MG63 (cell line): Measurements from ENCODE around the gene HEY2. TPM values are rescaled to one million over a fixed set of nuclear protein-coding genes. Genes with fewer than 3 reads are reported as not detected.
"Not testable (repeated sequence)": the region's sequence is repeated elsewhere in the genome, so short reads cannot be mapped to it uniquely, and the experiment has no call there.

Source experiments
- DNase-seq: peaks from one replicate; pipeline ENCODE4 v3.0.0-alpha.2; 2020
- H3K27me3 ChIP-seq: fragments of 250-450 bp; sonication (Bioruptor Pico); 2 replicates; pipeline ENCODE4 v1.5.1; 2020; ENCODE audit warnings: mild to moderate bottlenecking, moderate library complexity
- H3K36me3 ChIP-seq: fragments of 250-450 bp; sonication (Bioruptor Pico); 2 replicates; pipeline ENCODE4 v1.5.1; 2020; ENCODE audit warnings: mild to moderate bottlenecking, moderate library complexity
- H3K4me3 ChIP-seq: fragments of 250-450 bp; sonication (Bioruptor Pico); 2 replicates; pipeline ENCODE4 v1.5.1; 2020; ENCODE audit warnings: mild to moderate bottlenecking, moderate library complexity
- H3K9me3 ChIP-seq: fragments of 250-450 bp; sonication (Bioruptor Pico); 2 replicates; pipeline ENCODE4 v1.5.1; 2020; ENCODE audit warnings: mild to moderate bottlenecking, moderate library complexity
- total RNA-seq: library from RNA; depleted of rRNA; stranded (reverse); fragments of >200 nt; shearing (Covaris generic); gene quantifications from 2 replicates; pipeline ENCODE4 v1.2.3, GENCODE V29; 2014; ENCODE audit warnings: low replicate concordance; rRNA removed

HEY2 gene
- total RNA-seq, 1 experiment from 2014 or later = not detected

GRCh38 chr6:125797886-125798444, 48.5 kb downstream of the HEY2 start:
- H3K27me3 ChIP-seq = no peaks in the 10 kb centered on the region
- DNase-seq = no peak
- no peaks in the 10 kb centered on the region for H3K36me3 ChIP-seq

GRCh38 chr6:125798734-125799508, 49.5 kb downstream of the HEY2 start:
- Histone ChIP-seq H3K27me3 (no peaks in the 10 kb centered on the region), H3K9me3 (no peaks in the 10 kb centered on the region), H3K4me3 (no peak overlapping the region), H3K36me3 (no peaks in the 10 kb centered on the region)
- DNase-seq = no peak

More at GRCh38 chr6:125797886-125798444, 48.5 kb downstream of the HEY2 start:
- no peak overlapping the region for H3K4me3 ChIP-seq
- no peaks in the 10 kb centered on the region for H3K9me3 ChIP-seq

DNA sequence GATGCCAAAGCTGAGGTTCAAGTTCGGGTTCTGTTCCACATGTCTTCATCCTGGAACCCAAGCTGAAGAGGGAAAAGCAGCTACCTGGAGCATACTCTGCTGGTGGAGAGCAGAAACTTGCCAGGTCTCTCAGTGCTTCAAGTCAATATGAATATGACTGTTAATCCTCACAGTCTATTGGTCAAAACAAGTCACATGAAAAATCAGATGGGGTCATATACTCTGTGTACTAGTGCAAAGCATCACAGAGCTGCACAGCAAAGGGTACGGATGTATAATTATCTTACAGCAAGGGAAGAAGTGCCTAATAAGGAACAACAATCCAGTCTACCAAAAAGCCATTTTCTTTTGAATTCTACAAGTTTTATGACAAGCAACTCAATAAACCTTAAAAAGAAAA, 53.0 kb downstream of the HEY2 start:
- no peaks in the 10 kb centered on the region for H3K27me3 ChIP-seq
- no peak for DNase-seq
- no peaks in the 10 kb centered on the region for H3K36me3 ChIP-seq
- no peaks in the 10 kb centered on the region for H3K9me3 ChIP-seq
- no peak overlapping the region for H3K4me3 ChIP-seq

GRCh38 chr6:125802943-125803377, 53.5 kb downstream of the HEY2 start:
- no peaks in the 10 kb centered on the region for H3K27me3 ChIP-seq
- no peak for DNase-seq
- H3K36me3 ChIP-seq = no peaks in the 10 kb centered on the region
- H3K4me3 ChIP-seq = no peak overlapping the region
- H3K9me3 ChIP-seq = no peaks in the 10 kb centered on the region

DNA sequence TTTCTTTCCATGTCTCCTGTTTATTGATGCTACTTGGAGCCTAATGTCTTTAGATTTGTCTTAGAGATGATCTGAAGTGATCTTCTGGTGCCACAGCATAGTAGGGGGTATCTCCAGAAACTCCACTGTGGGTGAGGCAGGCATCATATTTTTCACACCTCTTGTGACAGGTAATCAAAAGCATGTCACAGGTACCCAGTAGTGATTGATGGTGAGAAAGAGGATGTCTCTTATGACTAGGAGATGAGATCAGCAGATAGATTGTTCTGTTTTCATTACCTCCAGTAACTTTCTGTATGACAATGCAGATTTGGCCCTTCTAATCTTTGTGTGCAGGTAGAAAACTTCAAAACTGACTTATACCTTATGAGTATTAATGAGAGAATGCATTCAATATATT, 54.8 kb downstream of the HEY2 start:
- no peak for DNase-seq
- Histone ChIP-seq H3K9me3 (no peaks in the 10 kb centered on the region), H3K4me3 (no peak overlapping the region), H3K27me3 (no peaks in the 10 kb centered on the region), H3K36me3 (no peaks in the 10 kb centered on the region)

GRCh38 chr6:125804866-125805425, 55.5 kb downstream of the HEY2 start:
- H3K4me3 ChIP-seq, DNase-seq: not testable (repeated sequence)

GRCh38 chr6:125806813-125807212, 57.4 kb downstream of the HEY2 start:
- H3K36me3 ChIP-seq = no peaks in the 10 kb centered on the region
- no peaks in the 10 kb centered on the region for H3K27me3 ChIP-seq
- H3K4me3 ChIP-seq = no peak overlapping the region
- H3K9me3 ChIP-seq = no peaks in the 10 kb centered on the region
- no peak for DNase-seq

More at GRCh38 chr6:125804866-125805425, 55.5 kb downstream of the HEY2 start:
- not testable (repeated sequence) for H3K27me3 ChIP-seq, H3K36me3 ChIP-seq, H3K9me3 ChIP-seq

- DNase-seq = no peak
Measured at GRCh38 chr6:125807293-125807692, 57.9 kb downstream of the HEY2 start.

GRCh38 chr6:125808060-125808459, 58.6 kb downstream of the HEY2 start:
- Histone ChIP-seq H3K4me3 (no peak overlapping the region), H3K27me3 (no peaks in the 10 kb centered on the region), H3K36me3 (no peaks in the 10 kb centered on the region), H3K9me3 (no peaks in the 10 kb centered on the region)
- no peak for DNase-seq

More at GRCh38 chr6:125807293-125807692, 57.9 kb downstream of the HEY2 start:
- no peaks in the 10 kb centered on the region for H3K27me3 ChIP-seq
- H3K4me3 ChIP-seq = no peak overlapping the region
- no peaks in the 10 kb centered on the region for H3K9me3 ChIP-seq
- H3K36me3 ChIP-seq = no peaks in the 10 kb centered on the region

- no peak for DNase-seq
- Histone ChIP-seq H3K9me3 (no peaks in the 10 kb centered on the region), H3K36me3 (no peaks in the 10 kb centered on the region), H3K27me3 (no peaks in the 10 kb centered on the region), H3K4me3 (no peak overlapping the region)
Measured at GRCh38 chr6:125808591-125808990, 59.2 kb downstream of the HEY2 start.

GRCh38 chr6:125809570-125810170, 60.2 kb downstream of the HEY2 start:
- H3K9me3 ChIP-seq = no peaks in the 10 kb centered on the region
- H3K27me3 ChIP-seq = no peaks in the 10 kb centered on the region
- DNase-seq = no peak
- H3K36me3 ChIP-seq = no peaks in the 10 kb centered on the region
- H3K4me3 ChIP-seq = no peak overlapping the region

DNA sequence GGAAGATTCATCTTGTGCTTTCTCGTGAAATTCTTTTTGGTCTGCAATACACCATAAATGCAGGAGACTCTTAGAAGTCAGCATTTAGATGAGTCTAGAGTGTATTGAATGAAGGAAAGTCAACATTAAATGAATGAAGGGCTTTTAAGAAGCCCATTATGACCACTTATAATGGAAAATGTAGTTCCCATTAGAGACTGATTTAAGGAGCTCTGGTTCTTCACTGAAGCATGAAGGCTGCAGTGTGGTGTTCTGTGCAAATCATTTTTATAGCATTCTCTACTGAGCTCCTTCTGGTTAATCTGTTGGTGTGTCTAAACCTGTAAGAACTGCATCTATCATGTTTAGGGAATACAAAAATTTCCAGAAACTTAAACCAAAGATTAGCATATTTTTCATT, 61.0 kb downstream of the HEY2 start:
- Histone ChIP-seq H3K36me3 (no peaks in the 10 kb centered on the region), H3K4me3 (no peak overlapping the region), H3K9me3 (no peaks in the 10 kb centered on the region), H3K27me3 (no peaks in the 10 kb centered on the region)
- no peak for DNase-seq

Other genes starting within 250 kb of the HEY2 start
- 6.7 and 10.6 TPM in 2 replicates for gene NCOA7, start 41.3 kb downstream of the HEY2 start, total RNA-seq
- gene HINT3, start 207.1 kb downstream of the HEY2 start, total RNA-seq = 7.4 and 8.6 TPM in 2 replicates
- gene TRMT11, start 236.9 kb downstream of the HEY2 start, total RNA-seq = 7.7 and 11.2 TPM in 2 replicates